Activated CD8-positive, alpha-beta memory T cell treated with anti-CD3 and anti-CD28 coated beads, Interleukin-2, amount 10 ng/mL, durations not matched to agents 7 days and 5 days (primary cell): ENCODE data around the gene BTC. TPM values are rescaled to one million over a fixed set of nuclear protein-coding genes. Genes with fewer than 3 reads are reported as not detected.

Source experiments
- ATAC-seq: fragments of 150-1000 bp; cut with Tn5 transposase; one replicate; pipeline ENCODE4 v1.10.0; 2021; ENCODE audit warnings: moderate library complexity
- CTCF ChIA-PET: fragments of 350-600 bp; sonication (Branson Sonifier 250); formaldehyde crosslinking; loops from one replicate; lab custom pipeline; 2021; ENCODE audit warnings: antibody characterized with exemption; lab: Charles Lee
- DNase-seq: peaks from one replicate; pipeline ENCODE4 v3.0.0-alpha.2; 2020
- H3K27ac Mint-ChIP-seq: one replicate; pipeline ENCODE4 v1.8.0; 2021; ENCODE audit warnings: mild to moderate bottlenecking, mixed read lengths
- H3K27me3 Mint-ChIP-seq: one replicate; pipeline ENCODE4 v1.8.0; 2021; ENCODE audit warnings: mixed read lengths
- H3K36me3 Mint-ChIP-seq: one replicate; pipeline ENCODE4 v1.8.0; 2021; ENCODE audit warnings: mild to moderate bottlenecking, mixed read lengths
- H3K4me1 Mint-ChIP-seq: one replicate; pipeline ENCODE4 v1.8.0; 2021; ENCODE audit warnings: mixed read lengths
- H3K4me3 Mint-ChIP-seq: one replicate; pipeline ENCODE4 v1.8.0; 2021; ENCODE audit warnings: mild to moderate bottlenecking, moderate library complexity, mixed read lengths
- H3K9me3 Mint-ChIP-seq: one replicate; pipeline ENCODE4 v1.8.0; 2022; ENCODE audit warnings: low read depth, mixed read lengths
- total RNA-seq, 2 experiments: library from RNA; stranded (reverse); gene quantifications; one replicate each; pipeline ENCODE4 v1.2.3, GENCODE V29; 2021

Gene BTC
- total RNA-seq, 2 experiments from 2014 or later, result not detected

GRCh38 chr4:74789518-74789917 is 4.8 kb downstream of the BTC start:
- ATAC-seq (no peak), DNase-seq (no peak)
- Mint-ChIP-seq H3K4me3 (no peak overlapping the region), H3K4me1 (no peaks in the 10 kb centered on the region), H3K36me3 (no peaks in the 10 kb centered on the region), H3K9me3 (no peaks in the 10 kb centered on the region), H3K27ac (no peak overlapping the region), H3K27me3 (peaks cover 21% of the 10 kb centered on the region)
- CTCF ChIA-PET, result no interaction called here

- Mint-ChIP-seq H3K9me3 (no peaks in the 10 kb centered on the region), H3K27me3 (no peaks in the 10 kb centered on the region), H3K27ac (no peak overlapping the region), H3K36me3 (no peaks in the 10 kb centered on the region), H3K4me3 (no peak overlapping the region), H3K4me1 (no peaks in the 10 kb centered on the region)
- DNase-seq (no peak), ATAC-seq (no peak)
- CTCF ChIA-PET, result no interaction called here
Observed at GRCh38 chr4:74777531-74777930, 16.8 kb downstream of the BTC start.

- H3K4me3 Mint-ChIP-seq, result no peak overlapping the region
- no peaks in the 10 kb centered on the region for H3K4me1 Mint-ChIP-seq
- no peak overlapping the region for H3K27ac Mint-ChIP-seq
Observed at GRCh38 chr4:74772783-74773182, 21.5 kb downstream of the BTC start.

GRCh38 chr4:74772106-74772505 is 22.2 kb downstream of the BTC start:
- Mint-ChIP-seq H3K9me3 (no peaks in the 10 kb centered on the region), H3K4me3 (no peak overlapping the region), H3K27ac (no peak overlapping the region)

More at GRCh38 chr4:74772783-74773182, 21.5 kb downstream of the BTC start:
- DNase-seq, result no peak
- H3K27me3 Mint-ChIP-seq, result no peaks in the 10 kb centered on the region
- H3K36me3 Mint-ChIP-seq, result no peaks in the 10 kb centered on the region
- no peak for ATAC-seq
- CTCF ChIA-PET, result no interaction called here
- H3K9me3 Mint-ChIP-seq, result no peaks in the 10 kb centered on the region

GRCh38 chr4:74770226-74770910 is 24.0 kb downstream of the BTC start:
- Mint-ChIP-seq H3K27me3 (no peaks in the 10 kb centered on the region), H3K27ac (no peak overlapping the region)
- ATAC-seq, result no peak

More at GRCh38 chr4:74772106-74772505, 22.2 kb downstream of the BTC start:
- no peak for ATAC-seq
- H3K4me1 Mint-ChIP-seq, result no peaks in the 10 kb centered on the region
- CTCF ChIA-PET, result no interaction called here
- DNase-seq, result no peak
- no peaks in the 10 kb centered on the region for H3K27me3 Mint-ChIP-seq
- no peaks in the 10 kb centered on the region for H3K36me3 Mint-ChIP-seq

GRCh38 chr4:74768857-74769525 is 25.3 kb downstream of the BTC start:
- Mint-ChIP-seq H3K9me3 (no peaks in the 10 kb centered on the region), H3K36me3 (no peaks in the 10 kb centered on the region), H3K4me3 (no peak overlapping the region), H3K27me3 (no peaks in the 10 kb centered on the region), H3K4me1 (no peaks in the 10 kb centered on the region), H3K27ac (no peak overlapping the region)
- CTCF ChIA-PET, result no interaction called here
- ATAC-seq (no peak), DNase-seq (no peak)

More at GRCh38 chr4:74770226-74770910, 24.0 kb downstream of the BTC start:
- CTCF ChIA-PET, result no interaction called here
- H3K36me3 Mint-ChIP-seq, result no peaks in the 10 kb centered on the region
- no peaks in the 10 kb centered on the region for H3K4me1 Mint-ChIP-seq
- H3K4me3 Mint-ChIP-seq, result no peak overlapping the region
- DNase-seq, result no peak
- no peaks in the 10 kb centered on the region for H3K9me3 Mint-ChIP-seq

GRCh38 chr4:74764119-74764518 is 30.2 kb downstream of the BTC start:
- CTCF ChIA-PET, result no interaction called here

GRCh38 chr4:74758551-74759145 is 35.7 kb downstream of the BTC start:
- Mint-ChIP-seq H3K4me3 (no peak overlapping the region), H3K27ac (no peak overlapping the region), H3K27me3 (no peaks in the 10 kb centered on the region), H3K36me3 (no peaks in the 10 kb centered on the region), H3K9me3 (no peaks in the 10 kb centered on the region), H3K4me1 (no peaks in the 10 kb centered on the region)
- DNase-seq (no peak), ATAC-seq (no peak)
- CTCF ChIA-PET, result no interaction called here

More at GRCh38 chr4:74764119-74764518, 30.2 kb downstream of the BTC start:
- no peaks in the 10 kb centered on the region for H3K27me3 Mint-ChIP-seq
- ATAC-seq (no peak), DNase-seq (no peak)
- H3K4me3 Mint-ChIP-seq, result no peak overlapping the region
- no peaks in the 10 kb centered on the region for H3K4me1 Mint-ChIP-seq
- no peaks in the 10 kb centered on the region for H3K36me3 Mint-ChIP-seq
- H3K27ac Mint-ChIP-seq, result no peak overlapping the region
- no peaks in the 10 kb centered on the region for H3K9me3 Mint-ChIP-seq

GRCh38 chr4:74757136-74757535 is 37.2 kb downstream of the BTC start:
- Mint-ChIP-seq H3K9me3 (no peaks in the 10 kb centered on the region), H3K27me3 (no peaks in the 10 kb centered on the region)
- CTCF ChIA-PET, result no interaction called here

GRCh38 chr4:74755486-74755885 is 38.8 kb downstream of the BTC start:
- CTCF ChIA-PET, result no interaction called here
- DNase-seq (no peak), ATAC-seq (no peak)
- H3K27ac Mint-ChIP-seq, result no peak overlapping the region
- H3K36me3 Mint-ChIP-seq, result no peaks in the 10 kb centered on the region
- no peaks in the 10 kb centered on the region for H3K4me1 Mint-ChIP-seq
- H3K4me3 Mint-ChIP-seq, result no peak overlapping the region
- H3K9me3 Mint-ChIP-seq, result no peaks in the 10 kb centered on the region
- no peaks in the 10 kb centered on the region for H3K27me3 Mint-ChIP-seq

More at GRCh38 chr4:74757136-74757535, 37.2 kb downstream of the BTC start:
- DNase-seq (no peak), ATAC-seq (no peak)
- H3K4me3 Mint-ChIP-seq, result no peak overlapping the region
- H3K36me3 Mint-ChIP-seq, result no peaks in the 10 kb centered on the region
- no peak overlapping the region for H3K27ac Mint-ChIP-seq
- H3K4me1 Mint-ChIP-seq, result no peaks in the 10 kb centered on the region

GRCh38 chr4:74754218-74754617 is 40.1 kb downstream of the BTC start:
- no peaks in the 10 kb centered on the region for H3K27me3 Mint-ChIP-seq
- DNase-seq, result no peak

GRCh38 chr4:74752798-74753197 is 41.5 kb downstream of the BTC start:
- H3K4me1 Mint-ChIP-seq, result no peaks in the 10 kb centered on the region
- DNase-seq (no peak), ATAC-seq (no peak)
- CTCF ChIA-PET, result no interaction called here
- H3K27ac Mint-ChIP-seq, result no peak overlapping the region
- no peak overlapping the region for H3K4me3 Mint-ChIP-seq
- no peaks in the 10 kb centered on the region for H3K27me3 Mint-ChIP-seq
- H3K36me3 Mint-ChIP-seq, result no peaks in the 10 kb centered on the region
- H3K9me3 Mint-ChIP-seq, result no peaks in the 10 kb centered on the region

More at GRCh38 chr4:74754218-74754617, 40.1 kb downstream of the BTC start:
- Mint-ChIP-seq H3K36me3 (no peaks in the 10 kb centered on the region), H3K4me1 (no peaks in the 10 kb centered on the region), H3K4me3 (no peak overlapping the region), H3K9me3 (no peaks in the 10 kb centered on the region), H3K27ac (no peak overlapping the region)
- CTCF ChIA-PET, result no interaction called here
- no peak for ATAC-seq

GRCh38 chr4:74751856-74752255 is 42.5 kb downstream of the BTC start:
- Mint-ChIP-seq H3K27ac (no peak overlapping the region), H3K9me3 (no peaks in the 10 kb centered on the region), H3K4me1 (no peaks in the 10 kb centered on the region), H3K36me3 (no peaks in the 10 kb centered on the region), H3K4me3 (no peak overlapping the region), H3K27me3 (no peaks in the 10 kb centered on the region)
- CTCF ChIA-PET, result no interaction called here
- DNase-seq, result no peak
- no peak for ATAC-seq

- DNase-seq (no peak), ATAC-seq (no peak)
- Mint-ChIP-seq H3K27ac (no peak overlapping the region), H3K9me3 (no peaks in the 10 kb centered on the region), H3K4me3 (no peak overlapping the region), H3K27me3 (no peaks in the 10 kb centered on the region), H3K36me3 (no peaks in the 10 kb centered on the region), H3K4me1 (no peaks in the 10 kb centered on the region)
- CTCF ChIA-PET, result no interaction called here
Observed at GRCh38 chr4:74751247-74751646, 43.1 kb downstream of the BTC start.
